HFFc6 (cell line): ENCODE data around the gene SRPK2. TPM values are rescaled to one million over a fixed set of nuclear protein-coding genes. Genes with fewer than 3 reads are reported as not detected.
"Not testable (repeated sequence)": the region's sequence is repeated elsewhere in the genome, so short reads cannot be mapped to it uniquely, and the experiment has no call there.

ENCODE experiments used
- DNase-seq: peaks from one replicate; pipeline ENCODE4 v3.0.0-alpha.2; 2018
- H3K27ac Mint-ChIP-seq: 2 replicates; pipeline ENCODE4 v1.8.0; 2020; ENCODE audit warnings: mild to moderate bottlenecking, mixed read lengths
- H3K27me3 Mint-ChIP-seq: 2 replicates; pipeline ENCODE4 v1.8.0; 2021; ENCODE audit warnings: mild to moderate bottlenecking, moderate library complexity, mixed read lengths; ENCODE audit not compliant: insufficient read depth
- H3K36me3 Mint-ChIP-seq: 2 replicates; pipeline ENCODE4 v1.8.0; 2021; ENCODE audit warnings: low read depth, mixed read lengths
- H3K4me1 Mint-ChIP-seq: 2 replicates; pipeline ENCODE4 v1.8.0; 2020; ENCODE audit warnings: low read depth, mixed read lengths
- H3K4me3 Mint-ChIP-seq: 2 replicates; pipeline ENCODE4 v1.8.0; 2020; ENCODE audit warnings: mild to moderate bottlenecking, moderate library complexity, mixed read lengths
- H3K9me3 Mint-ChIP-seq: 2 replicates; pipeline ENCODE4 v1.8.0; 2020; ENCODE audit warnings: mild to moderate bottlenecking, mixed read lengths
- CTCF ChIP-seq: fragments of 200-600 bp; sonication (generic); IDR thresholded peaks from 2 replicates; pipeline ENCODE4 v1.5.0; 2021; ENCODE audit warnings: antibody characterized with exemption, mild to moderate bottlenecking
- total RNA-seq, 6 experiments: library from RNA; stranded (reverse); fragmentation: NEBNext Ultra II Directional; extraction: Animal tissue kit (Norgen Biotek cat#: 25700); gene quantifications; 2 replicates in 1 of 6; 3 replicates in 5 of 6; pipeline ENCODE4 v1.2.3, GENCODE V29; 2021

Gene SRPK2
- total RNA-seq, 6 experiments from 2014 or later, result 45.2 to 49.3 (median 46.7) TPM

GRCh38 chr7:105297309-105297708 is 91.4 kb downstream of the SRPK2 start:
- H3K36me3 Mint-ChIP-seq, result no peaks in the 10 kb centered on the region

GRCh38 chr7:105296491-105296890 is 92.2 kb downstream of the SRPK2 start:
- no peak overlapping the region for H3K27ac Mint-ChIP-seq
- H3K4me1 Mint-ChIP-seq, result peaks cover 22% of the 10 kb centered on the region
- no peaks in the 10 kb centered on the region for H3K36me3 Mint-ChIP-seq
- no peak overlapping the region for H3K4me3 Mint-ChIP-seq
- no peaks in the 10 kb centered on the region; the same call in none of the 2 replicates for H3K27me3 Mint-ChIP-seq
- DNase-seq, result no peak
- TF ChIP-seq CTCF, result no peak
- H3K9me3 Mint-ChIP-seq, result no peaks in the 10 kb centered on the region

More at GRCh38 chr7:105297309-105297708, 91.4 kb downstream of the SRPK2 start:
- no peak for TF ChIP-seq CTCF
- H3K27me3 Mint-ChIP-seq, result no peaks in the 10 kb centered on the region; the same call in none of the 2 replicates
- no peak overlapping the region for H3K4me3 Mint-ChIP-seq
- no peaks in the 10 kb centered on the region for H3K9me3 Mint-ChIP-seq
- H3K27ac Mint-ChIP-seq, result no peak overlapping the region
- peaks cover 27% of the 10 kb centered on the region for H3K4me1 Mint-ChIP-seq
- DNase-seq, result no peak

- Mint-ChIP-seq H3K4me3 (no peak overlapping the region), H3K27me3 (no peaks in the 10 kb centered on the region; the same call in none of the 2 replicates), H3K9me3 (no peaks in the 10 kb centered on the region), H3K36me3 (no peaks in the 10 kb centered on the region), H3K4me1 (peaks cover 21% of the 10 kb centered on the region), H3K27ac (no peak overlapping the region)
- no peak for DNase-seq
- TF ChIP-seq CTCF, result no peak
Observed at GRCh38 chr7:105295596-105296352, 92.9 kb downstream of the SRPK2 start.

GRCh38 chr7:105294482-105294881 is 94.2 kb downstream of the SRPK2 start:
- H3K4me3 Mint-ChIP-seq, H3K27me3 Mint-ChIP-seq, DNase-seq, H3K27ac Mint-ChIP-seq, H3K9me3 Mint-ChIP-seq, H3K36me3 Mint-ChIP-seq: not testable (repeated sequence)
- H3K4me1 Mint-ChIP-seq, result peaks cover 21% of the 10 kb centered on the region

- no peak overlapping the region for H3K4me3 Mint-ChIP-seq
- H3K27me3 Mint-ChIP-seq, result no peaks in the 10 kb centered on the region; the same call in 1 of the 2 replicates
- H3K27ac Mint-ChIP-seq, result no peak overlapping the region
- H3K9me3 Mint-ChIP-seq, result no peaks in the 10 kb centered on the region
- TF ChIP-seq CTCF, result no peak
- DNase-seq, result no peak
- no peaks in the 10 kb centered on the region for H3K4me1 Mint-ChIP-seq
- H3K36me3 Mint-ChIP-seq, result no peaks in the 10 kb centered on the region
Observed at GRCh38 chr7:105289704-105290103, 99.0 kb downstream of the SRPK2 start.

- Mint-ChIP-seq H3K27me3 (no peaks in the 10 kb centered on the region), H3K27ac (no peak overlapping the region), H3K9me3 (no peaks in the 10 kb centered on the region), H3K36me3 (no peaks in the 10 kb centered on the region), H3K4me1 (no peaks in the 10 kb centered on the region), H3K4me3 (no peak overlapping the region)
- no peak for DNase-seq
- no peak for TF ChIP-seq CTCF
Observed at GRCh38 chr7:105286441-105286840, 102.3 kb downstream of the SRPK2 start.
